ENCODE data around the gene NUP188. TPM values are rescaled to one million over a fixed set of nuclear protein-coding genes. Genes with fewer than 3 reads are reported as not detected.

The NUP188 gene
- total RNA-seq, 1 donor from 2014 or later = 66.7 TPM

DNA sequence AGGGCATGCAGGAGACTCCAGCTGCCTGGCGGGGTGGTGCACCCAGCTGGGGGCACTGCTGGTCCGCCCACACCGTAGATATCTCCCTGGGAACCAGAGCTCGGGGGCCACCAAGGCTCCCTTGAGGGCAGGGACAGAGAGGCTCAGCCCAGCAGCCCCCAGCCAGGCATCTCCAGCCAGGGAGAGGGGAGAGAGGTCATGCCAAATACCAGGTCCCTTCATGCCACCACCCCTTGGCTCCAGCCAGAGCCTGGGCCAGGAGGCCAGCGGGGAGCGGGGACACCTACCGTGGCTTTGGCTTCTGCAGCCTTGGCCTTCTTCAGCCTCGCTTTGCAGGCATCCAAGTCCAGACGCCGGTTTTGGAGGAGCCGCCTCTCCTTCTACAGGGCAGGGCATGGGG lies 66.6 kb downstream of the NUP188 start:
- H3K27ac Mint-ChIP-seq = no peak overlapping the region
- TF ChIP-seq EZH2phosphoT487 (IDR thresholded peaks at IDR 0.05) (no peak), EZH2 (IDR thresholded peaks at IDR 0.05) (no peak)
- TF ChIP-seq, protein P1, sequence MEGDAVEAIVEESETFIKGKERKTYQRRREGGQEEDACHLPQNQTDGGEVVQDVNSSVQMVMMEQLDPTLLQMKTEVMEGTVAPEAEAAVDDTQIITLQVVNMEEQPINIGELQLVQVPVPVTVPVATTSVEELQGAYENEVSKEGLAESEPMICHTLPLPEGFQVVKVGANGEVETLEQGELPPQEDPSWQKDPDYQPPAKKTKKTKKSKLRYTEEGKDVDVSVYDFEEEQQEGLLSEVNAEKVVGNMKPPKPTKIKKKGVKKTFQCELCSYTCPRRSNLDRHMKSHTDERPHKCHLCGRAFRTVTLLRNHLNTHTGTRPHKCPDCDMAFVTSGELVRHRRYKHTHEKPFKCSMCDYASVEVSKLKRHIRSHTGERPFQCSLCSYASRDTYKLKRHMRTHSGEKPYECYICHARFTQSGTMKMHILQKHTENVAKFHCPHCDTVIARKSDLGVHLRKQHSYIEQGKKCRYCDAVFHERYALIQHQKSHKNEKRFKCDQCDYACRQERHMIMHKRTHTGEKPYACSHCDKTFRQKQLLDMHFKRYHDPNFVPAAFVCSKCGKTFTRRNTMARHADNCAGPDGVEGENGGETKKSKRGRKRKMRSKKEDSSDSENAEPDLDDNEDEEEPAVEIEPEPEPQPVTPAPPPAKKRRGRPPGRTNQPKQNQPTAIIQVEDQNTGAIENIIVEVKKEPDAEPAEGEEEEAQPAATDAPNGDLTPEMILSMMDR (IDR thresholded peaks at IDR 0.05) = no peak
- Histone ChIP-seq H3K36me3 (no peaks in the 10 kb centered on the region), H3K27me3 (no peaks in the 10 kb centered on the region), H2AFZ (replicated peaks) (no peak overlapping the region), H3K79me2 (ENCODE audit: low read depth) (no peaks in the 10 kb centered on the region), H3K4me2 (no peak overlapping the region), H3F3A (ENCODE audit: low read depth) (no peaks in the 10 kb centered on the region), H3K9ac (no peak overlapping the region), H3K4me3 (no peak overlapping the region), H3K9me3 (ENCODE audit: low read depth) (no peaks in the 10 kb centered on the region), H3K27ac (no peak overlapping the region), H3K4me1 (no peaks in the 10 kb centered on the region), H4K20me1 (ENCODE audit: low read depth) (peaks cover 16% of the 10 kb centered on the region)
- peaks cover 7% of the 10 kb centered on the region for H3K36me3 Mint-ChIP-seq
- H3K27me3 Mint-ChIP-seq (ENCODE audit: insufficient read depth, low read depth) = peaks cover 2% of the 10 kb centered on the region
- H3K4me1 Mint-ChIP-seq = peaks cover 2% of the 10 kb centered on the region
- no peak for DNase-seq (ENCODE audit: low spot score)
- no peaks in the 10 kb centered on the region for H3K9me3 Mint-ChIP-seq
- H3K4me3 Mint-ChIP-seq = no peak overlapping the region

DNA sequence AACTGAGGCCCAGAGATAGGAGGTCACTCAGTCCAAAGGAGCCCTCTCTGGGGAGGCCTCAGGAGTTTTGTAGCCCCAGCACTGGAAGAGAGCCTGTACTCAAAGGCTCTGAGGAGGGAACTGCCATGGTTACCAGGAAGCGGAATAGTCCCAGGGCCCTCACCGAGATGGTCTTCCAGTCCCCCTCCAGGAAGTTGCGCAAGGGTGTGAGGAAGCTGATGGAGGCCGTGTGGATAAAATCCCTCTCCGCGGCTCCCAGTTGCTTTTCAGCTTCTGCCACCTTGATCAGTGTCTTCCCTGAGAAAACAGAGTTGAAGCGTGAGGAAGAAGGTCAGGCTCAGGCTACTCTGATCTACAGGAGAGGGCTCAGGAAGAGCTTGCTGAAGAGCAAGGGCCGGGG lies 67.1 kb downstream of the NUP188 start:
- Mint-ChIP-seq H3K4me1 (peaks cover 2% of the 10 kb centered on the region), H3K36me3 (peaks cover 7% of the 10 kb centered on the region), H3K27ac (no peak overlapping the region), H3K27me3 (ENCODE audit: insufficient read depth, low read depth) (peaks cover 2% of the 10 kb centered on the region), H3K9me3 (no peaks in the 10 kb centered on the region), H3K4me3 (no peak overlapping the region)
- Histone ChIP-seq H3K27ac (no peak overlapping the region), H3K27me3 (no peaks in the 10 kb centered on the region), H2AFZ (replicated peaks) (no peak overlapping the region), H3K9me3 (ENCODE audit: low read depth) (no peaks in the 10 kb centered on the region), H3F3A (ENCODE audit: low read depth) (no peaks in the 10 kb centered on the region), H3K4me1 (no peaks in the 10 kb centered on the region), H3K4me2 (no peak overlapping the region), H4K20me1 (ENCODE audit: low read depth) (peaks cover 16% of the 10 kb centered on the region), H3K4me3 (no peak overlapping the region), H3K79me2 (ENCODE audit: low read depth) (no peaks in the 10 kb centered on the region), H3K36me3 (no peaks in the 10 kb centered on the region), H3K9ac (no peak overlapping the region)
- no peak for TF ChIP-seq EZH2 (IDR thresholded peaks at IDR 0.05)
- no peak for TF ChIP-seq EZH2phosphoT487 (IDR thresholded peaks at IDR 0.05)
- TF ChIP-seq, protein P1 (IDR thresholded peaks at IDR 0.05) = no peak
- DNase-seq (ENCODE audit: low spot score) = no peak

DNA sequence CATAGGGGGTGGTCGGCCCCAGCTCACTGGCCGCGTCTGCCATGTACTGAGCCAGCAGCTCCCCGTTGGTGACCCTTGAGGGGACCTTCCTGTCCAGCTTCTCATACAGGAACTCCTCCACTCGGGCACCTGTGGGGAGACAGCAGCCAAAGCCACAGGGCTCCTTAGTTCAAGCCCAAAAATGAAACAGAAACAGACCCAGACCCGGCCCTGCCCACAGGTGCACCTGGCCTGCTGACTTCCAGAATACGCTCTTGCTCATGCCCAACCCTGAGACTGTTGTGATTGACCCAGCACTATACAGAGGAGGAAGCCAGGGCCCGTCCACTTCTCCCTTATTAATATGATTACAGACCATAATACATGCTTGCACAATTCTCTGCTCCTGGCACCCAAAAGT lies 73.6 kb downstream of the NUP188 start:
- peaks cover 37% of the 10 kb centered on the region for H3K79me2 ChIP-seq (ENCODE audit: low read depth)
- H3K4me2 ChIP-seq = no peak overlapping the region
- peaks cover 37% of the 10 kb centered on the region for H4K20me1 ChIP-seq (ENCODE audit: low read depth)
- H3K27ac Mint-ChIP-seq = peak overlapping the region; percentile 63
- H3K27me3 ChIP-seq = no peaks in the 10 kb centered on the region
- no peak for DNase-seq (ENCODE audit: low spot score)
- no peaks in the 10 kb centered on the region for H3F3A ChIP-seq (ENCODE audit: low read depth)
- no peaks in the 10 kb centered on the region for H3K9me3 Mint-ChIP-seq
- H3K4me3 ChIP-seq = no peak overlapping the region
- H3K27me3 Mint-ChIP-seq (ENCODE audit: insufficient read depth, low read depth) = peaks cover 6% of the 10 kb centered on the region
- no peak overlapping the region for H3K9ac ChIP-seq
- H2AFZ ChIP-seq (replicated peaks) = no peak overlapping the region
- H3K4me1 ChIP-seq = peaks cover 4% of the 10 kb centered on the region
- H3K27ac ChIP-seq = no peak overlapping the region
- peaks cover 10% of the 10 kb centered on the region for H3K36me3 Mint-ChIP-seq
- no peak overlapping the region for H3K4me3 Mint-ChIP-seq
- TF ChIP-seq EZH2phosphoT487 (IDR thresholded peaks at IDR 0.05) (no peak), EZH2 (IDR thresholded peaks at IDR 0.05) (no peak)
- TF ChIP-seq, protein P1 (IDR thresholded peaks at IDR 0.05) = no peak
- peaks cover 29% of the 10 kb centered on the region for H3K4me1 Mint-ChIP-seq
- H3K9me3 ChIP-seq (ENCODE audit: low read depth) = no peaks in the 10 kb centered on the region
- no peaks in the 10 kb centered on the region for H3K36me3 ChIP-seq
